ENCODE data around the gene PSMB7.

Gene PSMB7

GRCh38 chr9:124399968-124400940 lies 15.0 kb downstream of the PSMB7 start:
- DNase-seq (ENCODE audit: low read depth): no peak
- H3K4me3 ChIP-seq (ENCODE audit: control insufficient read depth, low read depth, low read length): no peak overlapping the region
- TF ChIP-seq CTCF (IDR thresholded peaks at IDR 0.05; ENCODE audit: control insufficient read depth, insufficient read depth, low read depth, low read length, missing control alignments): no peak

GRCh38 chr9:124399323-124399967 lies 15.8 kb downstream of the PSMB7 start:
- DNase-seq (ENCODE audit: low read depth): no peak
- no peak overlapping the region for H3K4me3 ChIP-seq (ENCODE audit: control insufficient read depth, low read depth, low read length)
- peak; percentile 4 for TF ChIP-seq CTCF (IDR thresholded peaks at IDR 0.05; ENCODE audit: control insufficient read depth, insufficient read depth, low read depth, low read length, missing control alignments)

GRCh38 chr9:124398191-124398935 lies 16.9 kb downstream of the PSMB7 start:
- DNase-seq (ENCODE audit: low read depth): no peak
- TF ChIP-seq CTCF (IDR thresholded peaks at IDR 0.05; ENCODE audit: control insufficient read depth, insufficient read depth, low read depth, low read length, missing control alignments): no peak
- no peak overlapping the region for H3K4me3 ChIP-seq (ENCODE audit: control insufficient read depth, low read depth, low read length)

GRCh38 chr9:124395826-124396225 lies 19.4 kb downstream of the PSMB7 start:
- H3K4me3 ChIP-seq (ENCODE audit: control insufficient read depth, low read depth, low read length): no peak overlapping the region
- no peak for DNase-seq (ENCODE audit: low read depth)
- no peak for TF ChIP-seq CTCF (IDR thresholded peaks at IDR 0.05; ENCODE audit: control insufficient read depth, insufficient read depth, low read depth, low read length, missing control alignments)

- peak; percentile 20 for TF ChIP-seq CTCF (IDR thresholded peaks at IDR 0.05; ENCODE audit: control insufficient read depth, insufficient read depth, low read depth, low read length, missing control alignments)
These were observed 20.6 kb downstream of the PSMB7 start for GRCh38 chr9:124394596-124394995.

GRCh38 chr9:124394167-124394566 lies 21.1 kb downstream of the PSMB7 start:
- TF ChIP-seq CTCF (IDR thresholded peaks at IDR 0.05; ENCODE audit: control insufficient read depth, insufficient read depth, low read depth, low read length, missing control alignments): no peak
- DNase-seq (ENCODE audit: low read depth): no peak
- no peak overlapping the region for H3K4me3 ChIP-seq (ENCODE audit: control insufficient read depth, low read depth, low read length)

More at GRCh38 chr9:124394596-124394995, 20.6 kb downstream of the PSMB7 start:
- no peak overlapping the region for H3K4me3 ChIP-seq (ENCODE audit: control insufficient read depth, low read depth, low read length)
- no peak for DNase-seq (ENCODE audit: low read depth)
